ENCODE measurements around the gene VASP. TPM values are rescaled to one million over a fixed set of nuclear protein-coding genes. Genes with fewer than 3 reads are reported as not detected.

VASP gene
- total and polyA plus RNA-seq, 9 of the 15 experiments (the other 6 are each of a cell fraction or from before 2014, with no cell fraction given) = 16.7 to 261 (median 112) TPM

GRCh38 chr19:45492627-45493470, 14.4 kb upstream of the VASP start (continued):
- TF ChIP-seq NR2C1 (IDR thresholded peaks at IDR 0.05) (0 out of 2 replicates have a peak, but pooled peaks have one; percentile 29), NR2C1 (tag; IDR thresholded peaks at IDR 0.05) (no peak), SMARCC2 (IDR thresholded peaks at IDR 0.05; ENCODE audit: low read depth) (no peak), HCFC1 (IDR thresholded peaks at IDR 0.05; ENCODE audit: low read depth, low read length) (0 out of 2 replicates have a peak, but pooled peaks have one; percentile 8), NCOR1 (IDR thresholded peaks at IDR 0.05) (peak; percentile 21), ZNF407 (IDR thresholded peaks at IDR 0.05; ENCODE audit: low read depth) (no peak), ARHGAP35 (IDR thresholded peaks at IDR 0.05; ENCODE audit: partially characterized antibody) (no peak), SNIP1 (IDR thresholded peaks at IDR 0.05; ENCODE audit: low read depth) (no peak), CBX8 (IDR thresholded peaks at IDR 0.05; ENCODE audit: borderline replicate concordance, extremely low read depth, low read depth, low read length, poor library complexity, severe bottlenecking) (no peak), GTF3C2 (IDR thresholded peaks at IDR 0.05; ENCODE audit: borderline replicate concordance, extremely low read depth, insufficient read length) (no peak), JUNB (CRISPR knock-in tag; conservative IDR thresholded peaks at IDR 0.05) (no peak), RBBP5 (IDR thresholded peaks at IDR 0.05; ENCODE audit: borderline replicate concordance, insufficient read depth, low read length, poor library complexity, severe bottlenecking) (peak; percentile 62), CAMTA2 (CRISPR knock-in tag; conservative IDR thresholded peaks at IDR 0.05) (no peak), SMAD1 (IDR thresholded peaks at IDR 0.05; ENCODE audit: low read depth, low read length, partially characterized antibody) (no peak), MITF (IDR thresholded peaks at IDR 0.05) (no peak)

All from K562 (cell line).